C4-2B (cell line): Measurements from ENCODE around the gene GEMIN2.

ENCODE experiments used
- H3K27ac ChIP-seq: fragments of 450-650 bp; 2 replicates; pipeline ENCODE4 v1.5.1; 2017
- CTCF ChIP-seq: fragments of 450-650 bp; conservative IDR thresholded peaks from 2 replicates; pipeline ENCODE4 v1.5.1; 2017; ENCODE audit warnings: mild to moderate bottlenecking
- ZFX ChIP-seq: fragments of 450-650 bp; IDR thresholded peaks from 2 replicates; pipeline ENCODE4 v1.6.1; 2017

Gene GEMIN2

GRCh38 chr14:39176263-39177167 is 62.4 kb downstream of the GEMIN2 start:
- TF ChIP-seq ZFX: no peak
- TF ChIP-seq CTCF: no peak
- H3K27ac ChIP-seq: no peak overlapping the region

GRCh38 chr14:39177168-39177545 is 63.0 kb downstream of the GEMIN2 start:
- TF ChIP-seq CTCF (no peak), ZFX (no peak)
- H3K27ac ChIP-seq: no peak overlapping the region

- no peak for TF ChIP-seq CTCF
- no peak for TF ChIP-seq ZFX
- H3K27ac ChIP-seq: no peak overlapping the region
Measured at GRCh38 chr14:39179042-39179441, 64.9 kb downstream of the GEMIN2 start.

- TF ChIP-seq CTCF: no peak
- TF ChIP-seq ZFX: no peak
- no peak overlapping the region for H3K27ac ChIP-seq
Measured at GRCh38 chr14:39180553-39180952, 66.4 kb downstream of the GEMIN2 start.

GRCh38 chr14:39181026-39181692 is 67.0 kb downstream of the GEMIN2 start:
- TF ChIP-seq CTCF (no peak), ZFX (no peak)
- no peak overlapping the region for H3K27ac ChIP-seq

- no peak overlapping the region for H3K27ac ChIP-seq
- no peak for TF ChIP-seq ZFX
- no peak for TF ChIP-seq CTCF
Measured at GRCh38 chr14:39181693-39182047, 67.5 kb downstream of the GEMIN2 start.
